ENCODE data around the gene IL18R1.

IL18R1 gene

GRCh38 chr2:102434655-102435381 lies 79.2 kb downstream of the IL18R1 start:
- no peak for DNase-seq

DNA sequence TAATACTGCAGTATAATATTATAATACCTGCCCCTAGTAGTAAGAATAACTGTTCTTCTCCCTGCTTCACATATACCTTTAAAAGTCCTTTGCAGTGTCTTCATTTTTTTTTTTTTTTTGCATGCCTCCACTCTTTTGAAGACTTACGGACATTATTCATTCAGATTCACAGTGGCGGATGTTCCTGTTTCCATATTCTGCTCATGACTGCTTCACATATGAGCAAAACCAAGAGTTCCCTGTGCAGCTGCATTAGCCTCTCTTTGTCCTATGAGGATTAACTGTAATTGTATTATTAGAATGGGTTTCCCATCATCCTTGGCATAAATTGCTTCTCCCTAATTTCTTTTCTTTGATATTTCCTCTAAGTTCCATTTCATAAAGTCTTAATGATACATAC lies 80.1 kb downstream of the IL18R1 start:
- no peak for DNase-seq

DNA sequence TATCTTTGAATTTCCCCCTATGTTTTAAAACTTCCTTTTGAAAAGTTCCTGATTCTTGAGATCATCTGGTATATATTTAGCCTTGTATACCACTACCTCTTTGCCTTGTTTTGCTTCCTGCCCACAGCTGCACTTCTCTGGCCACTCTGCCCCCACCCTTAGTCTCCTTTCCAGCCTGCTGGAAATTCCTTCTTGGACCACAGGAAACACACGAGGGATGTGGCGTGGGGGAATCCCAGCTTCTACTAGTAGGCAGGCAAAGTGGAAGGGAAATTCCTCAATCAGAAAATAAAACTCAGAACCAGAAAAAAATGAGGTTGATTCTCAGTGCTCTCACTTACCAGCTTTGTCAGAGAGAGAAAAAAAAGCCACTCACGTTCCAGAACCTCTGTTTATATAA lies 80.7 kb downstream of the IL18R1 start:
- DNase-seq: no peak

GRCh38 chr2:102437122-102437521 lies 81.5 kb downstream of the IL18R1 start:
- DNase-seq: no peak

- no peak for DNase-seq
These were observed 82.5 kb downstream of the IL18R1 start for GRCh38 chr2:102438111-102438510.

DNA sequence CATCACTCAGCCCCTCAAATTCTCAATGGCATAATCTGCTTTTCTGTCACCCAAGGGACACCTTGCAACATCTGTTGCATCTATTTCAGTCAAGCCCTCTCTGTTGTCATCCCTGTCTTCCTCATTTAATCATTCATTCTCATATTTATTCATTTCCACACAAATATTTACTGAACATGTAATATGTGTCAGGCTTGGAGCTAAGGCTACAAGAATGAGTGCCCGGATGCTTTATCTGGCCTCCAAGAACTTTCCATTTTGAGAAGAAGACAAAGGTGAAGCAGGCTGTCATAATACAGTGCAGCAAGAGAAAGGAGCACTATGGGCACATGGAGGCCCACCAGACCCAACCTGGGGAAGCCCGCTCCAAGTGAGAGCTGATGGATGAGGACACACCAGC lies 83.0 kb downstream of the IL18R1 start:
- DNase-seq: no peak

GRCh38 chr2:102439065-102439695 lies 83.6 kb downstream of the IL18R1 start:
- DNase-seq: no peak

DNA sequence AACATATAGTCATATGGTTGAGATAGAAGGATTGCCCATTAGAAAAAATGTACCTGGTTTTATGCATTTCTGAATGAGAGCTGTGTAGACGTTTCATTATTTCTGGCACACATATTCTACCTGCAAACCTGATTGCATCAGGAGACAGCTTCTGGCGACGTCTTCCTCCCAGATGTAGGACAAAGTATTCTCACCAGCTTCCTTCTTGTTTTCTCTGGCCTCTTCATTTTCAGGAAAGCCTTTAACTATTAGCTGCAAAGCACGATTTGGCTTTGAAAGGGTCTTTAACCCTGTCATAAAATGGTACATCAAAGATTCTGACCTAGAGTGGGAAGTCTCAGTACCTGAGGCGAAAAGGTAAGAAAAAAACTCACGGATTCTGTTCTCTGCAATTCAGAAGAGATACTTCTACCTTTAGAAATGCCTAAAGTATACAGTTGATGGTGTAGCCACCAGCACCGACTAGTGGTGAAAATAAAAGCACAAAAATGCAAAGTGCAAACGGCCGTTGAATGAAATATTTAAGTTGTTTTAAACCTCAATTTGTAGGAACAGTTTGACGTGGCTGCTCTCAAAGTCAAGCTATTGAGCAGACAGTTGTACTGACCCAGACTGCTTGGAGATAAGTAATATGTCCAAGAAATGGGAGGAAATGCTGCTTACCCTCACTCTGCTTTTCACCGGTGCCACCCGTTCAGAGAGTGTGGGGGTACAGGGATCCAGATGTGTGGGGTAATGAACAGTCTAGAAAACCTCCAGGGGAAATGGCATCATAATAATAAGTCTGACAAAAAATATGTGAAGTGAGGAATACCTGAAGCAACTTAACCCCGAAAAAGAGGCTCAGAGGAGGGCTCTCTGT lies 87.6 kb downstream of the IL18R1 start:
- DNase-seq: no peak

GRCh38 chr2:102444233-102444632 lies 88.6 kb downstream of the IL18R1 start:
- no peak for DNase-seq

- no peak for DNase-seq
These were observed 91.3 kb downstream of the IL18R1 start for GRCh38 chr2:102446936-102447335.
